ENCODE measurements around the gene MEGF6.

The MEGF6 gene

GRCh38 chr1:3645666-3646355 lies 34.5 kb upstream of the MEGF6 start:
- DNase-seq (ENCODE audit: low read depth): no peak

DNA sequence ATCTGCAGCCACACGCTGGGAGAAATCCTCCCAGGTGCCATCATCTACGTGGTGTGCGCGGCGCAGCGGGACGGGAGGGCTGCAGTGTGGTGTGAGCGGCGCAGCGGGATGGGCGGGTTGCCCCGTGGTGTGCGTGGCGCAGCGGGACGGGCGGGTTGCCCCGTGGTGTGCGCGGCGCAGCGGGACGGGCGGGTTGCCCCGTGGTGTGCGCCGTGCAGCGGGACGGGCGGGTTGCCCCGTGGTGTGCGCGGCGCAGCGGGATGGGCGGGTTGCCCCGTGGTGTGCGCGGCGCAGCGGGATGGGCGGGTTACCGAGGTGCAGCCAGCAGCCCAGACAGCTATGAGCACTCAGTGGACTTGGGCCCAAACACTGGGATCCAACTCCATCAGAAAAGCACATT lies 33.9 kb upstream of the MEGF6 start:
- no peak for DNase-seq (ENCODE audit: low read depth)

DNA sequence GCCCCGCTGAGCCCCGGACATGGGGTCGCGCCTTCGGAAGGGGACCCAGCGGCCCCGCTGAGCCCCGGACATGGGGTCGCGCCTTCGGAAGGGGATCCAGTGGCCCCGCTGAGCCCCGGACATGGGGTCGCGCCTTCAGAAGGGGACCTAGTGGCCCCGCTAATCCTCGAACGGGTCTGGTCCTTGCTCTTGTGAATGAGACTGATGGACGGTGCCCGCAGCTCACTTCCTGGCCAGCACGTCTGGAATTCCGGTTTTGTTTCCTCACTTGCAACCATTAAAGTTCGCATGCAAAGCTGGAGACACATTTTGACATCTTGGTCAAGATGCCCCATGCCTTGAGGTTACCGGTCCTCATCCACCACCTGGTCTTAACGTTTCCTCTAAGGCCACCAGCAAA lies 33.0 kb upstream of the MEGF6 start:
- no peak for DNase-seq (ENCODE audit: low read depth)

- DNase-seq (ENCODE audit: low read depth): no peak
Measured at GRCh38 chr1:3642919-3643675, 31.8 kb upstream of the MEGF6 start.

DNA sequence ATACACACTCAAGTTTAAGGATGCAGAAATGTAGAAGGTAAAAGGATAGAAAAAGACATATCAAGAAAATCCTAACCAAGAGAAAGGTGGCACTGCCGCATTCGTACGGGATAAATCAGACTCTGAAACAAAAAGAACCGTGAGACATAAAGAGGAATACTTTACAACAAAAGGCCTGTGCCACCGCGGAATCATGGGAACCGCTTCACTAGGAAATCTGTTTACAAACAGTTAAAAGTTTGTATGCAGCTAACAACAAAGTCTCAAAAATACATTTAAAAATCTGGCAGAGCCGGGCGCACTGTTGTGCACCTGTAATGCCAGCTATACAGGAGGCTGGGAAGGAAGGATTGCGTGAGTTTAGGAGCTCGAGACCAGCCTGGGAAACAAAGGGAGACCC lies 30.5 kb upstream of the MEGF6 start:
- DNase-seq (ENCODE audit: low read depth): no peak

DNA sequence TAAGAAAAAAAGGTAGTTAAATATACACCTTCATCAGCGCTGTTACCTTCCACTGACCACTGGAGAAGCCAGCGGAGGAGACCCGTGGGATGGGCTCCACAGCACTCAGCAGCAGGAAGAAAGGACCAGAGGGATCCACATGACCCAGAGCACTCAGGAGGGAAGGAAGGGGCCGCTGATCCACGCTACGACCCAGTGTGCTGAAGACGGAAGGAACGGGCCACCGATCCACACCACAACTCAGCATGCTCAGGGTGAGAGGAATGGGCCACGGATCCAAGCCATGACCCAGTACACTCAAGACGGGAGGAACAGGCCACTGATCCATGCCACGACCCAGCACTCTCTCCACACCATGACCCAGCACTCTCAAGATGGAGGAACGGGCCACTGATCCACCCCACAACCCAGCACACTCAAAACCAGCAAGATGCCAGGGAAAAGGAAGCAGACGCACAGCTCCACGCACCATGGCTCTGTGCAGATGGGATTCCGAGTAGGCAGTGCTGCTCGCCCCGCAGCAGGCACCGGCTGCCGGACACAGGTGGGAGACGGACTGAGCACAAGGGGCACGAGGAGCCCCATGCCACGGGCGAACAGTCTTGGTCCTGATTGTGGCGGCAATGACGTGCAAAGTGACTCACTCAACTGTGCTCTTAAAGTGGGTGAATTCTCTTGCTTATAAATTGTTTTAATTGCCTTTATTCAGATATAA lies 29.9 kb upstream of the MEGF6 start:
- no peak for DNase-seq (ENCODE audit: low read depth)

- DNase-seq (ENCODE audit: low read depth): no peak
Measured at GRCh38 chr1:3640121-3640837, 29.0 kb upstream of the MEGF6 start.

DNA sequence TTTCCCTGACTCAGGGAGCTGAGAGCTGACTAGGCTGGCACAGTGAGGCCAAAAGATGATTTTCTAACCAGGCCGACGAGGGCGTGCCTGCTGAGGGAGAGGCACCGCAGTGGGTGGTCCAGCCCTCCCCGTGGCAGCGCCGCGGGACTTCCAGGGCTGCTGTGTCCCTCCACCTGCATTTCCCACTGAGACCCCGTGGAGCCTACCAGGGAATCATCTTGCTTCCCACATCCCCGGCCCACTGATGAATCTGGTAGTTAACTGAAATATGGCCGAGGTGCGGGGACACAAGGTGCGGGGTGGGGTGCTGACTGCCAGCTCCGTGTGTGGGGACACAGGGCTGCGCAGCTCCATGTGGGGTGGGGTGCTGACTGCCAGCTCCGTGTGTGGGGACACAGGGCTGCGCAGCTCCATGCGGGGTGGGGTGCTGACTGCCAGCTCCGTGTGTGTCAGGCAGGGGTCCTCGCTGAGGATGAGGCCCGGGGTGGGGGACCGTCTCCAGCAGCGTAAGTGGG lies 28.1 kb upstream of the MEGF6 start:
- no peak for DNase-seq (ENCODE audit: low read depth)

GRCh38 chr1:3638676-3639075 lies 27.4 kb upstream of the MEGF6 start:
- DNase-seq (ENCODE audit: low read depth): no peak

- no peak for DNase-seq (ENCODE audit: low read depth)
Measured at GRCh38 chr1:3638027-3638426, 26.7 kb upstream of the MEGF6 start.

DNA sequence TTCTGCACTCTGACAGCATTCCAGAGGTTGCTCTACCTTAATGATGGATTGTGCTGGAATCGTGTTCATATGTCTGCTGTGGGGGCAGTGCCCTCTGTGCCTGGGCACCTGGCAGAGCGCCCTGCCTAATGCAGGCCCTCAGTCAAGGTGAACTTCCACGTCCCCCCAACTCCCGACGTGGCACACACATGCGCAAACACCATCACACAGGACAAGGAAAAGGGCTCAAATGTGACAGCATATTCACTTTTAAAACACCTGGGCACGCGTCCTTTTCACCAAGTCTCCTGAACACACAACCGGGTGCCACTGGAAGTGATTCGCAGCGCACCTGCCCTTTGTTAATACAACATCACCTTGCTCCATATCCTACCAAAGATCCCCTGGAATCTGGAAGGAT lies 25.2 kb upstream of the MEGF6 start:
- DNase-seq (ENCODE audit: low read depth): no peak

GRCh38 chr1:3636080-3636479 lies 24.8 kb upstream of the MEGF6 start:
- DNase-seq (ENCODE audit: low read depth): no peak

DNA sequence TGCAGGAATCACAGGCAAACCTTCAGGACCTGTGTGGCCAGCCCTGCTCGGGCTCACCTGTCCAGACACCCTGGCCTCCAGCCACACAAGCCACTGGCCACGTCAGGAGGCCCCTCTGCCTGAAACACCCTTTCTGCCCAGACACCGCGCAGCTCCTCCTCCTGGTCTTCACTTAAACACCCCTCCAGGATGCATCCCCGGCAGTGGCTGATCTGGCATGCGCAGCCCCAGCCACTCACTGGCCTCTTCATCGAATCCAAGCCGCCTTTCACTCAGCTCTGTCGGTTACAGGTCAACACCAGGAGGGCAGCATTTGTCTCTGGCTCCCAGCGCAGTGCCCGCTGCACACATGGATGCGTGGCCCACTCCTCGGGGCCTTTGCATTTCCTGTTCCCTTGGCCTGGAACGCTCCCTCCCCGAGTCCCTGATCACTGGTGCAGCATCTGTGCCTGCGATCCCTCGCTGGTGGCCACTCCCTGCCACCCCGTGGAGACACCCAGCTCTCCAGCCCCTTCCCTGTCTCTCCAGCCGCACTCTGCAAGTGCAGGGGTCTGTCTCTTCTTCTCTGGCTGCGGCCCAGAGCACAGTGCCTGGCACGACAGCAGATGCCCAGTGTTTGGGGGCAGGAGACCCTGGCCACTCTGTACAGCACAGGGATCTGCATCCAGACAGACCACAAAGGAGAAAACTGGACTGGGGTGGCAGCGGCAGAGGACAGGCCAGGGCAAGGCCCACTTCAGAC lies 22.9 kb upstream of the MEGF6 start:
- DNase-seq (ENCODE audit: low read depth): no peak

DNA sequence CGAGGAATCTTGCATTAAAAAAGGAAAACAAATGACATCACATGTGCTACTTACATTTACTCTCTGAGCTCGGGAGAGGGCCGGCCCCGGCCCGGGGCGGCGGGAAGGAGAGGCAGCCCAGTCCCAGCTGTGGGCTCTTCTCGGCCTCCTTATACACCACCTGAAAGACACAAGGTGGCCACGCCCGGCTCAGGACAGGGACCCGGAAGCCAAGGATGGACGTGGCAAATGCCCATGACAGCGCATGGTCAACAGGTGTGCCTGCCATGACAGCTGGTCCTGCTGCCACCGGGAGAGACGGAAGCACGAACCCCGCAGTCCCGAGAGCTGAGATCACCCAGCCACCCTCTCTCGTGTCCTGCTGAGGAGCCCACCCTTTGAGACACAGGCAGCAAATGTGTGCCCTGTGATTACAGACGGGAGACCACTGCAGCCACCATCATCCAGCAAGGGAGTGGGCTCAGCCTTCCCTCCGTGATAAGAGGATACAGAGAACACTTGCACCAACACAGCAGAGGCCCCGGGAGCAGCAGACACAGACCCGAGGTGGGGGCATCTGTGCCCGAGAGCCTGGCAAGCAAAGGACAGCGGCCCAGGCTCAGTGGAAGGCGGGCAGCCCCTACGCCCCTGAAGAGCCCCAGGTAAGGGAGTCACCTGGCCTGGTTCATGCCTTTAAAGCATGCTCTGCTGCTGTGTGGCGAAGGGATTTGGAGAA lies 22.2 kb upstream of the MEGF6 start:
- DNase-seq (ENCODE audit: low read depth): no peak

GRCh38 chr1:3632716-3633343 lies 21.5 kb upstream of the MEGF6 start:
- DNase-seq (ENCODE audit: low read depth): no peak

GRCh38 chr1:3632298-3632697 lies 21.0 kb upstream of the MEGF6 start:
- no peak for DNase-seq (ENCODE audit: low read depth)

- no peak for DNase-seq (ENCODE audit: low read depth)
Measured at GRCh38 chr1:3631320-3632260, 20.3 kb upstream of the MEGF6 start.

DNA sequence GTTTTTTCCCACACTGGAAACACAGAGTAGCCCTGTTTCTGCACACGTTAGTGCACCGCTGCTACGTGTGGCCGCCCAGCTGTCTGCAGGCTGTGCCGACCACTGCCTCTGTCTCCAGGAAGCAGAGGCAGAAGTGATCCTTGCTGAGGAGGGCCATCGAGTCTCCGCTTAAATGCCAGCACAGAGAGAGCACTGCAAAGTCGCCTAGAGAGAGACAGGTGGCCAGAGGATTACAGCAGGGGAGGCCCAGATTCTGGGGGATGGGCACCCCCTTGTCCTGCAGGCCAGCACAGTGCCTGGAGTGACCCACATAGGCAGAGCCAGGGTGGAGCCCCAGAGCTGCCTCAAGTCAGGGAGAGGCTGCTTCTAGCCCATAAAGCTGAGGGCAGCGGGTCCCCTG lies 19.6 kb upstream of the MEGF6 start:
- no peak for DNase-seq (ENCODE audit: low read depth)

- DNase-seq (ENCODE audit: low read depth): no peak
Measured at GRCh38 chr1:3630161-3630611, 18.9 kb upstream of the MEGF6 start.

All from stimulated activated CD8-positive, alpha-beta memory T cell treated with anti-CD3 and anti-CD28 coated beads, Interleukin-15, amount 100 ng/mL, for 24 hours (primary cell).